PC-3 (cell line): ENCODE data around the gene SAMD4A.

Experiments used
- EZH2phosphoT487 ChIP-seq: fragments of 300-600 bp; sonication (generic); IDR thresholded peaks from 2 replicates; pipeline ENCODE4 v1.6.1; 2018; ENCODE audit warnings: mild to moderate bottlenecking, antibody characterized with exemption, low read length, borderline replicate concordance
- TF ChIP-seq, protein P1 (sequence below): fragments of 300-600 bp; sonication (generic); conservative IDR thresholded peaks from 2 replicates; pipeline ENCODE4 v1.5.1; 2017; ENCODE audit warnings: antibody characterized with exemption, low read depth, mild to moderate bottlenecking, low read length

DNA sequence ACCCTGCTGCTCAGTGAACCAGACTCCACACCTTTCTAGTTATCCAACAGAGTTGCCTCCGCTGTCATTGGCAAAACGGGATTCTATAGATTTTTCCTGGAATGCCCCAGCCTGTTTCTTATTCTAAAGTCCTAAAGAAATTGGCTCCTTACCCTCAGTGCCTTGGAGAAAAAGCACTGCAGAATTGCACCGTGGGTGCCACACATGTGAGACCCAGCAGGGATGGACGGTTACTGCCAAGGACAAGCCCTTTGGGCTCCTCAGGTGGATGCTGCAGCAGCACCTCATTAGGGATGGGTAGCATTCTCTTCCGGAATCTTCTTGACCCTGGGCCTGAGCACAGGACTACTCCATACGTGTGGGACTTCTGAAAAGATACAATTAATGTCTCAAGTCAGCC, 214.2 kb downstream of the SAMD4A start:
- TF ChIP-seq, protein P1, sequence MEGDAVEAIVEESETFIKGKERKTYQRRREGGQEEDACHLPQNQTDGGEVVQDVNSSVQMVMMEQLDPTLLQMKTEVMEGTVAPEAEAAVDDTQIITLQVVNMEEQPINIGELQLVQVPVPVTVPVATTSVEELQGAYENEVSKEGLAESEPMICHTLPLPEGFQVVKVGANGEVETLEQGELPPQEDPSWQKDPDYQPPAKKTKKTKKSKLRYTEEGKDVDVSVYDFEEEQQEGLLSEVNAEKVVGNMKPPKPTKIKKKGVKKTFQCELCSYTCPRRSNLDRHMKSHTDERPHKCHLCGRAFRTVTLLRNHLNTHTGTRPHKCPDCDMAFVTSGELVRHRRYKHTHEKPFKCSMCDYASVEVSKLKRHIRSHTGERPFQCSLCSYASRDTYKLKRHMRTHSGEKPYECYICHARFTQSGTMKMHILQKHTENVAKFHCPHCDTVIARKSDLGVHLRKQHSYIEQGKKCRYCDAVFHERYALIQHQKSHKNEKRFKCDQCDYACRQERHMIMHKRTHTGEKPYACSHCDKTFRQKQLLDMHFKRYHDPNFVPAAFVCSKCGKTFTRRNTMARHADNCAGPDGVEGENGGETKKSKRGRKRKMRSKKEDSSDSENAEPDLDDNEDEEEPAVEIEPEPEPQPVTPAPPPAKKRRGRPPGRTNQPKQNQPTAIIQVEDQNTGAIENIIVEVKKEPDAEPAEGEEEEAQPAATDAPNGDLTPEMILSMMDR, result no peak
- no peak for TF ChIP-seq EZH2phosphoT487
